Rectal smooth muscle tissue (tissue), 1 donor: ENCODE data around the gene OGT.

Source experiments
- H3K27ac ChIP-seq: one replicate; pipeline ENCODE4 v1.7.0; 2013; ENCODE audit warnings: low read depth, low read length, inconsistent platforms
- H3K27me3 ChIP-seq: one replicate; pipeline ENCODE4 v1.7.0; 2013; ENCODE audit warnings: low read length; ENCODE audit not compliant: control insufficient read depth, insufficient read depth
- H3K36me3 ChIP-seq: one replicate; pipeline ENCODE4 v1.7.0; 2013; ENCODE audit warnings: low read length; ENCODE audit not compliant: control insufficient read depth, insufficient read depth
- H3K4me1 ChIP-seq: one replicate; pipeline ENCODE4 v1.7.0; 2013; ENCODE audit warnings: low read length; ENCODE audit not compliant: control insufficient read depth, insufficient read depth
- H3K4me3 ChIP-seq: one replicate; pipeline ENCODE4 v1.7.0; 2013; ENCODE audit warnings: low read length
- H3K9ac ChIP-seq: one replicate; pipeline ENCODE4 v1.7.0; 2013; ENCODE audit warnings: low read length

Gene OGT

GRCh38 chrX:71514367-71515037, 18.4 kb upstream of the OGT start:
- no peaks in the 10 kb centered on the region for H3K4me1 ChIP-seq
- H3K27ac ChIP-seq = no peak overlapping the region
- H3K4me3 ChIP-seq = no peak overlapping the region
- H3K36me3 ChIP-seq = no peaks in the 10 kb centered on the region
- H3K9ac ChIP-seq = no peak overlapping the region
- H3K27me3 ChIP-seq = no peaks in the 10 kb centered on the region

GRCh38 chrX:71515038-71515396, 17.9 kb upstream of the OGT start:
- no peak overlapping the region for H3K9ac ChIP-seq
- no peaks in the 10 kb centered on the region for H3K36me3 ChIP-seq
- no peaks in the 10 kb centered on the region for H3K4me1 ChIP-seq
- H3K27ac ChIP-seq = no peak overlapping the region
- no peak overlapping the region for H3K4me3 ChIP-seq
- H3K27me3 ChIP-seq = no peaks in the 10 kb centered on the region

GRCh38 chrX:71525316-71525715, 7.6 kb upstream of the OGT start:
- Histone ChIP-seq H3K27ac (no peak overlapping the region), H3K4me3 (no peak overlapping the region), H3K4me1 (no peaks in the 10 kb centered on the region), H3K27me3 (no peaks in the 10 kb centered on the region), H3K36me3 (no peaks in the 10 kb centered on the region), H3K9ac (no peak overlapping the region)

GRCh38 chrX:71532078-71532752, 689 bp upstream of the OGT start:
- no peaks in the 10 kb centered on the region for H3K4me1 ChIP-seq
- no peak overlapping the region for H3K9ac ChIP-seq
- no peaks in the 10 kb centered on the region for H3K27me3 ChIP-seq
- peak overlapping the region; percentile 55 for H3K4me3 ChIP-seq
- no peaks in the 10 kb centered on the region for H3K36me3 ChIP-seq
- H3K27ac ChIP-seq = peak overlapping the region; percentile 85

GRCh38 chrX:71533516-71533850, 579 bp downstream of the OGT start:
- Histone ChIP-seq H3K27ac (peak overlapping the region; percentile 85), H3K9ac (peak overlapping the region; percentile 98), H3K4me1 (no peaks in the 10 kb centered on the region), H3K27me3 (no peaks in the 10 kb centered on the region), H3K4me3 (peak overlapping the region; percentile 90), H3K36me3 (peaks cover 3% of the 10 kb centered on the region)

- Histone ChIP-seq H3K4me1 (no peaks in the 10 kb centered on the region), H3K27me3 (no peaks in the 10 kb centered on the region), H3K36me3 (peaks cover 3% of the 10 kb centered on the region), H3K27ac (peak overlapping the region; percentile 85), H3K9ac (peak overlapping the region; percentile 98), H3K4me3 (peak overlapping the region; percentile 90)
Measured at GRCh38 chrX:71533851-71534561, 1.1 kb downstream of the OGT start.

- Histone ChIP-seq H3K4me1 (no peaks in the 10 kb centered on the region), H3K36me3 (peaks cover 3% of the 10 kb centered on the region), H3K9ac (no peak overlapping the region), H3K27ac (peak overlapping the region; percentile 85), H3K4me3 (peak overlapping the region; percentile 90), H3K27me3 (no peaks in the 10 kb centered on the region)
Measured at GRCh38 chrX:71534773-71535544, 2.1 kb downstream of the OGT start.

- H3K27ac ChIP-seq = no peak overlapping the region
- H3K36me3 ChIP-seq = peaks cover 3% of the 10 kb centered on the region
- H3K9ac ChIP-seq = no peak overlapping the region
- H3K4me3 ChIP-seq = no peak overlapping the region
- H3K27me3 ChIP-seq = no peaks in the 10 kb centered on the region
- H3K4me1 ChIP-seq = peaks cover 3% of the 10 kb centered on the region
Measured at GRCh38 chrX:71536285-71536684, 3.4 kb downstream of the OGT start.

GRCh38 chrX:71537743-71538142, 4.8 kb downstream of the OGT start:
- no peak overlapping the region for H3K9ac ChIP-seq
- H3K36me3 ChIP-seq = peaks cover 3% of the 10 kb centered on the region
- peaks cover 7% of the 10 kb centered on the region for H3K4me1 ChIP-seq
- H3K27me3 ChIP-seq = no peaks in the 10 kb centered on the region
- no peak overlapping the region for H3K4me3 ChIP-seq
- no peak overlapping the region for H3K27ac ChIP-seq

GRCh38 chrX:71540801-71541200, 7.9 kb downstream of the OGT start:
- H3K27me3 ChIP-seq = no peaks in the 10 kb centered on the region
- H3K36me3 ChIP-seq = peaks cover 3% of the 10 kb centered on the region
- H3K27ac ChIP-seq = no peak overlapping the region
- no peak overlapping the region for H3K4me3 ChIP-seq
- H3K9ac ChIP-seq = no peak overlapping the region
- peaks cover 7% of the 10 kb centered on the region for H3K4me1 ChIP-seq

GRCh38 chrX:71541210-71542022, 8.5 kb downstream of the OGT start:
- peaks cover 7% of the 10 kb centered on the region for H3K4me1 ChIP-seq
- H3K27ac ChIP-seq = no peak overlapping the region
- no peak overlapping the region for H3K9ac ChIP-seq
- H3K4me3 ChIP-seq = no peak overlapping the region
- H3K27me3 ChIP-seq = no peaks in the 10 kb centered on the region
- H3K36me3 ChIP-seq = peaks cover 3% of the 10 kb centered on the region

GRCh38 chrX:71542411-71542810, 9.5 kb downstream of the OGT start:
- Histone ChIP-seq H3K4me1 (peaks cover 7% of the 10 kb centered on the region), H3K27me3 (no peaks in the 10 kb centered on the region), H3K36me3 (peaks cover 5% of the 10 kb centered on the region), H3K27ac (no peak overlapping the region), H3K9ac (no peak overlapping the region), H3K4me3 (no peak overlapping the region)
